SK-N-SH (cell line): Measurements from ENCODE around the gene OBSCN. TPM values are rescaled to one million over a fixed set of nuclear protein-coding genes. Genes with fewer than 3 reads are reported as not detected.

ENCODE experiments used
- CTCF ChIA-PET: fragments of 300-600, 350-600 bp; formaldehyde crosslinking; extraction: SDS; loops from one replicate; lab custom pipeline; 2021; lab: Yijun Ruan, JAX
- POLR2A ChIA-PET: fragments of 350-600 bp; sonication (Branson Sonifier 250); formaldehyde crosslinking; extraction: SDS; loops from one replicate; lab custom pipeline; 2020; ENCODE audit warnings: antibody characterized with exemption, inconsistent platforms; lab: Yijun Ruan, JAX
- DNase-seq: peaks from one replicate; pipeline ENCODE4 v3.0.0; 2012
- H2AFZ ChIP-seq: fragments of 200-600 bp; sonication (generic); 2 replicates; pipeline ENCODE4 v1.8.1; 2016; ENCODE audit warnings: antibody characterized with exemption, mild to moderate bottlenecking, low read depth
- H3F3A ChIP-seq: fragments of 200-600 bp; sonication (generic); replicated peaks from 2 replicates; pipeline ENCODE3; 2016; ENCODE audit warnings: antibody characterized with exemption, mild to moderate bottlenecking; ENCODE audit not compliant: insufficient read depth
- H3K27ac ChIP-seq, 2 experiments: fragments of 200-500 bp in 1 of 2; fragments of 200-600 bp in 1 of 2; sonication (Bioruptor generic) in 1 of 2; sonication (generic), shearing (Covaris generic) in 1 of 2; 2 replicates each; pipeline versions ENCODE4 v1.5.1 to v1.6.1; 2014 to 2016; ENCODE audit warnings: low read depth in 2 of 2, inconsistent platforms in 1 of 2, low read length in 1 of 2, mild to moderate bottlenecking in 1 of 2, mixed read lengths in 1 of 2
- H3K27me3 ChIP-seq: fragments of 200-600 bp; sonication (generic), shearing (Covaris generic); 2 replicates; pipeline ENCODE4 v1.6.1; 2016; ENCODE audit warnings: mixed run types; ENCODE audit not compliant: insufficient read depth
- H3K36me3 ChIP-seq, 2 experiments: fragments of 200-500 bp in 1 of 2; fragments of 200-600 bp in 1 of 2; sonication (Bioruptor generic) in 1 of 2; sonication (generic) in 1 of 2; replicated peaks in 1 of 2; 2 replicates each; pipeline versions ENCODE3 to v1.5.1; 2014 to 2016; ENCODE audit warnings: low read length in 1 of 2, mild to moderate bottlenecking in 1 of 2; ENCODE audit not compliant: insufficient read depth in 2 of 2, control insufficient read depth in 1 of 2
- H3K4me1 ChIP-seq, 2 experiments: fragments of 200-500 bp in 1 of 2; fragments of 200-600 bp in 1 of 2; sonication (Bioruptor generic) in 1 of 2; sonication (generic), shearing (Covaris generic) in 1 of 2; 2 replicates each; pipeline versions ENCODE4 v1.5.1 to v1.6.1; 2014 to 2016; ENCODE audit warnings: low read depth in 1 of 2, low read length in 1 of 2, mixed run types in 1 of 2; ENCODE audit not compliant: insufficient read depth in 2 of 2, control insufficient read depth in 1 of 2
- H3K4me2 ChIP-seq: fragments of 200-600 bp; sonication (generic), shearing (Covaris generic); 2 replicates; pipeline ENCODE4 v1.6.1; 2017; ENCODE audit warnings: mixed run types
- H3K4me3 ChIP-seq, 2 experiments: fragments of 200-500 bp in 1 of 2; fragments of 200-600 bp in 1 of 2; sonication (Bioruptor generic) in 1 of 2; sonication (generic), shearing (Covaris generic) in 1 of 2; 2 replicates each; pipeline versions ENCODE4 v1.5.1 to v1.8.1; 2014 to 2016; ENCODE audit warnings: low read depth in 2 of 2, inconsistent platforms in 1 of 2, low read length in 1 of 2, mild to moderate bottlenecking in 1 of 2, mixed read lengths in 1 of 2, moderate library complexity in 1 of 2
- H3K79me2 ChIP-seq: fragments of 200-600 bp; sonication (generic); 2 replicates; pipeline ENCODE4 v1.8.1; 2017; ENCODE audit warnings: mild to moderate bottlenecking; ENCODE audit not compliant: insufficient read depth
- H3K9ac ChIP-seq: fragments of 200-600 bp; sonication (generic); 2 replicates; pipeline ENCODE4 v1.6.1; 2017; ENCODE audit warnings: mixed run types
- H3K9me2 ChIP-seq: fragments of 200-600 bp; sonication (generic); 2 replicates; pipeline ENCODE4 v1.6.1; 2017; ENCODE audit warnings: mixed run types
- H3K9me3 ChIP-seq: fragments of 200-600 bp; sonication (generic); 2 replicates; pipeline ENCODE4 v1.6.1; 2017; ENCODE audit warnings: mixed run types, mild to moderate bottlenecking, moderate library complexity
- H4K20me1 ChIP-seq: fragments of 200-600 bp; sonication (generic); 2 replicates; pipeline ENCODE4 v1.6.1; 2017; ENCODE audit warnings: mild to moderate bottlenecking, mixed run types; ENCODE audit not compliant: insufficient read depth
- CHD2 ChIP-seq: fragments of 150-350 bp; IDR thresholded peaks from 2 replicates; pipeline ENCODE4 v1.6.1; 2018; ENCODE audit warnings: low read length; ENCODE audit not compliant: partially characterized antibody
- CTCF ChIP-seq: fragments of 200-600 bp; sonication (generic); IDR thresholded peaks from 2 replicates; pipeline ENCODE4 v1.6.1; 2017; ENCODE audit warnings: antibody characterized with exemption, mild to moderate bottlenecking, moderate library complexity
- ELF1 ChIP-seq: IDR thresholded peaks from 2 replicates; pipeline ENCODE4 v1.4.0; 2012
- EP300 ChIP-seq, 2 experiments: IDR thresholded peaks; 2 replicates each; pipeline versions ENCODE4 v1.4.0 to v1.6.1; 2012; ENCODE audit warnings: borderline replicate concordance in 1 of 2, low read depth in 1 of 2, low read length in 1 of 2
- JUND ChIP-seq: IDR thresholded peaks from 2 replicates; pipeline ENCODE4 v1.4.0; 2012
- MEF2A ChIP-seq: IDR thresholded peaks from 2 replicates; pipeline ENCODE4 v1.4.0; 2012; ENCODE audit warnings: low read depth, borderline replicate concordance
- MXI1 ChIP-seq: IDR thresholded peaks from 2 replicates; pipeline ENCODE4 v1.6.1; 2012; ENCODE audit warnings: mild to moderate bottlenecking, low read depth, low read length, improper control_type of control experiment
- RAD21 ChIP-seq: IDR thresholded peaks from 2 replicates; pipeline ENCODE4 v1.6.1; 2012; ENCODE audit warnings: mild to moderate bottlenecking, low read length
- RFX5 ChIP-seq: IDR thresholded peaks from 2 replicates; pipeline ENCODE4 v1.6.1; 2012; ENCODE audit warnings: mild to moderate bottlenecking, improper control_type of control experiment, low read length
- SIN3A ChIP-seq: IDR thresholded peaks from 2 replicates; pipeline ENCODE4 v1.6.1; 2012; ENCODE audit warnings: low read depth, mild to moderate bottlenecking, low read length, moderate library complexity, borderline replicate concordance
- TAF1 ChIP-seq: IDR thresholded peaks from 2 replicates; pipeline ENCODE4 v1.6.1; 2012; ENCODE audit warnings: low read depth, mild to moderate bottlenecking, low read length, moderate library complexity, borderline replicate concordance
- TEAD4 ChIP-seq: IDR thresholded peaks from 2 replicates; pipeline ENCODE4 v1.4.0; 2012; ENCODE audit warnings: mild to moderate bottlenecking, borderline replicate concordance; ENCODE audit not compliant: insufficient read depth
- USF1 ChIP-seq: IDR thresholded peaks from 2 replicates; pipeline ENCODE4 v1.4.0; 2012; ENCODE audit warnings: low read depth, borderline replicate concordance
- YY1 ChIP-seq: IDR thresholded peaks from 2 replicates; pipeline ENCODE4 v1.4.0; 2012; ENCODE audit warnings: low read depth, mild to moderate bottlenecking
- ZBTB33 ChIP-seq: IDR thresholded peaks from 2 replicates; pipeline ENCODE4 v1.4.0; 2012; ENCODE audit warnings: low read depth, borderline replicate concordance
- WGBS: methylation state at CpG from one replicate; pipeline ENCODE4 v1.1.6; 2017; ENCODE audit warnings: low lambda C conversion rate; 5-methylcytosine and 5-hydroxymethylcytosine counted together
- polyA plus RNA-seq, 3 experiments: library from polyadenylated mRNA; depleted of rRNA; stranded (reverse); fragments of >200 nt; gene quantifications; 2 replicates each; pipeline ENCODE4 v1.2.3, GENCODE V29; 2012

The OBSCN gene
- polyA plus RNA-seq, 1 of the 3 experiments (the other 2 are of a cell fraction) = 4.0 TPM

DNA sequence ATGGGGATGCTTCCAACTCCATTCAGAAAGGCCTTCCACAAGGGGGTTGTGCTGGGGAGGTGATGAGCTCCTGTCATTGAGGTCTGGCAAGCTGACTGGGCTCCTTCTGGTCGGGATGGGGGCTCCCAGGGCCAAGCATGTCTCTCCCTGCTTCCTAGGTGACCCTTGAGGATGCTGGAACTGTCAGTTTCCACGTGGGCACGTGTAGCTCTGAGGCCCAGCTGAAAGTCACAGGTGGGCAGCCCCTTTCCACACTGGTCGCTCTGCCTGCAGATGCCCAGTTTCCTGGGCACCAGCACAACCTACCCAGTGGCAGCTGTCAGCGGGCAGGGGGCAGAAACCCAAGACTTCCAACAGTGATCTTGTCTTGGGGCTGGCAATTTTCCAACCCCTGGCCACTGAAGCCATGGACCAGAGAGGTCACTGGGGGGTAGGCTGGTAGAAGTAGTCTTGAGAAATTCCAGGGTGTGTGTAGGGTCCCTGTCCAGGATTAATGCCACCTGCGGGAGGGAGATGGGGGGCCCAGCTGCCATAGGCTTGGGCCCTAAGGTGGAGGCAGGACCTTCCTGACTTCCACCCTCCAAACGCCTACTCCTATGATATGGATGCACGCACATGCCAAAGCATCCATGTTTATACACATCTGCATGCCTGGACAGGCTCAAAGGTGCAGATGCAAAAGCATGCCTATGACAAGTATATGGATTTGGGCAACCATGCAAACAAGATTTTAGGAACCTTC, 101.7 kb downstream of the OBSCN start:
- WGBS = 49% methylated on average over 5 of the region's 8 CpGs
- no peak for TF ChIP-seq USF1
- no peak for TF ChIP-seq MEF2A
- TF ChIP-seq MXI1 = no peak
- no peak for TF ChIP-seq SIN3A
- TF ChIP-seq RFX5 = no peak
- no peak for TF ChIP-seq CTCF
- no peak for TF ChIP-seq TAF1
- TF ChIP-seq ZBTB33 = no peak
- TF ChIP-seq RAD21 = no peak
- TF ChIP-seq TEAD4 = no peak
- no peak for TF ChIP-seq ELF1
- TF ChIP-seq EP300 (IDR thresholded peaks at IDR 0.05; ENCODE audit: borderline replicate concordance in 1 of 2, low read depth in 1 of 2, low read length in 1 of 2) = no peak
- no peak for TF ChIP-seq YY1
- TF ChIP-seq CHD2 = no peak
- TF ChIP-seq JUND = no peak
- POLR2A ChIA-PET = interaction anchor here (1.2 kb wide), 1 partner anchor 13 kb away, joined by 3 read pairs; no protein-coding TSS in a partner anchor

More for the DNA sequence above, 101.7 kb downstream of the OBSCN start:
- H3K9ac ChIP-seq = no peak overlapping the region
- H3K4me2 ChIP-seq = no peak overlapping the region
- CTCF ChIA-PET = interaction anchor here (0.8 to 1.5 kb wide), 3 partner anchors 14 to 96 kb away, joined by 3 to 5 read pairs (median 4); no protein-coding TSS in a partner anchor
- H3K4me1 ChIP-seq = peaks cover 0 to 6% of the 10 kb centered on the region in 2 experiments; a peak in 1 of 4 replicates
- no peaks in the 10 kb centered on the region for H3K9me2 ChIP-seq
- no peaks in the 10 kb centered on the region for H3K36me3 ChIP-seq
- H3K79me2 ChIP-seq = no peaks in the 10 kb centered on the region
- no peaks in the 10 kb centered on the region for H4K20me1 ChIP-seq
- H3K9me3 ChIP-seq = no peaks in the 10 kb centered on the region
- H3F3A ChIP-seq = no peaks in the 10 kb centered on the region
- no peak for DNase-seq
- H3K4me3 ChIP-seq = no peak overlapping the region
- H3K27me3 ChIP-seq = no peaks in the 10 kb centered on the region
- H2AFZ ChIP-seq = no peak overlapping the region
- H3K27ac ChIP-seq = no peak overlapping the region
